ENCODE data around the gene MXI1.
"Not testable (repeated sequence)": the region's sequence is repeated elsewhere in the genome, so short reads cannot be mapped to it uniquely, and the experiment has no call there.

Gene MXI1

GRCh38 chr10:110244550-110244949 is 37.1 kb downstream of the MXI1 start:
- no peak for DNase-seq

GRCh38 chr10:110247833-110248232 is 40.4 kb downstream of the MXI1 start:
- not testable (repeated sequence) for DNase-seq

- DNase-seq, result not testable (repeated sequence)
Observed at GRCh38 chr10:110249489-110249888, 42.1 kb downstream of the MXI1 start.

GRCh38 chr10:110251392-110251791 is 44.0 kb downstream of the MXI1 start:
- not testable (repeated sequence) for DNase-seq

GRCh38 chr10:110252151-110252550 is 44.7 kb downstream of the MXI1 start:
- no peak for DNase-seq

GRCh38 chr10:110254467-110254866 is 47.1 kb downstream of the MXI1 start:
- no peak for DNase-seq

GRCh38 chr10:110258542-110258941 is 51.1 kb downstream of the MXI1 start:
- DNase-seq, result no peak

GRCh38 chr10:110259317-110259716 is 51.9 kb downstream of the MXI1 start:
- no peak for DNase-seq

GRCh38 chr10:110260746-110261477 is 53.5 kb downstream of the MXI1 start:
- DNase-seq, result no peak

GRCh38 chr10:110263164-110263563 is 55.8 kb downstream of the MXI1 start:
- no peak for DNase-seq

GRCh38 chr10:110265573-110266193 is 58.3 kb downstream of the MXI1 start:
- no peak for DNase-seq

GRCh38 chr10:110267276-110267675 is 59.9 kb downstream of the MXI1 start:
- DNase-seq, result no peak

GRCh38 chr10:110268442-110268841 is 61.0 kb downstream of the MXI1 start:
- no peak for DNase-seq

GRCh38 chr10:110268971-110269370 is 61.6 kb downstream of the MXI1 start:
- peak in 1 of 2 experiments; percentile 30 for DNase-seq

- DNase-seq, result no peak
Observed at GRCh38 chr10:110269374-110270318, 62.2 kb downstream of the MXI1 start.

GRCh38 chr10:110272995-110273394 is 65.6 kb downstream of the MXI1 start:
- DNase-seq, result not testable (repeated sequence)

GRCh38 chr10:110273474-110273873 is 66.1 kb downstream of the MXI1 start:
- no peak for DNase-seq

GRCh38 chr10:110274072-110274627 is 66.7 kb downstream of the MXI1 start:
- no peak for DNase-seq

- DNase-seq, result no peak
Observed at GRCh38 chr10:110274647-110275046, 67.2 kb downstream of the MXI1 start.

- peak; percentile 43 to 75 for DNase-seq
Observed at GRCh38 chr10:110275128-110275729, 67.8 kb downstream of the MXI1 start.

- no peak for DNase-seq
Observed at GRCh38 chr10:110276603-110277002, 69.2 kb downstream of the MXI1 start.

GRCh38 chr10:110277591-110277990 is 70.2 kb downstream of the MXI1 start:
- DNase-seq, result no peak
